ENCODE measurements around the gene LHX3. TPM values are rescaled to one million over a fixed set of nuclear protein-coding genes. Genes with fewer than 3 reads are reported as not detected.

Gene LHX3
- total RNA-seq, 1 donor from 2014 or later, result not detected

- DNase-seq (ENCODE audit: low spot score in 2 of 2) (no peak), FAIRE-seq (no peak)
Measured at GRCh38 chr9:136197930-136198604, 6.9 kb downstream of the LHX3 start.

- DNase-seq (ENCODE audit: low spot score in 2 of 2) (no peak), FAIRE-seq (no peak)
Measured at GRCh38 chr9:136197084-136197875, 7.6 kb downstream of the LHX3 start.

DNA sequence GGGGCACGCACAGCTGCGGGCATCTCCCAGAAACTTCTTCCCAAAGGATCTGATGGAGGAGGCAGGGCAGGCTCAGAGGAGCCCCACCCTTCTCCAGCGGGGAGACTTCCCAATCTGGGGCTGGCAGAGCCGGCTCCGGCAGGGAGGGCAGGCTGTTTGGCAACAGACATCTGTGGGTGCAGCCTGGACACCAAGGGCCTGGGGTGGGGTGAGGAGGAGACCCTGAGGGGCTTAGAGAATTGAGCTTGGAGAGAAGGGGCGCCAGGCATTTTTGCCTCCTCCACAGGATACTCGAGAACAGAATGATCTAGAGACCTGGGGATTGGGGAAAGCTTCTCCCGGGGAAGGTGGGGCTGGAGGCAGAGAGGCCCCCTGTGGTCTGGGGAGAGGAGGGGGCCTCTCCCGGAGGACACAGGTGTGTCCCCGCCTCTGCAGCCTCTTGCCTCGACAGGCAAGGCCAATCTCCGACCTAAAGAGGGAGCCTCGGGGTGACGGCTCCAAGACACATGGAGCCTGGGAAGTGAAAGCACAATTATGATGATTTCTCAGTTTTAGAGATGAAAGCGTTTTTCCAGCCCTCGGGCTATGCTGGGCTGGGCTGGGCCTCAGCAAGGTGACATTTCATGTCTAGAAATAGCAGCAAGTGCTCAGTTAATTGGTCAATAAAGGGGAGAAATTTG lies 8.4 kb downstream of the LHX3 start:
- DNase-seq (ENCODE audit: low spot score in 2 of 2) (no peak), FAIRE-seq (no peak)

- no peak for FAIRE-seq
- DNase-seq (ENCODE audit: low spot score in 2 of 2), result no peak
Measured at GRCh38 chr9:136194540-136194939, 10.4 kb downstream of the LHX3 start.

GRCh38 chr9:136193891-136194279 lies 11.0 kb downstream of the LHX3 start:
- no peak for DNase-seq (ENCODE audit: low spot score in 2 of 2)
- FAIRE-seq, result no peak

- no peak for FAIRE-seq
- no peak for DNase-seq (ENCODE audit: low spot score in 2 of 2)
Measured at GRCh38 chr9:136193127-136193890, 11.6 kb downstream of the LHX3 start.

DNA sequence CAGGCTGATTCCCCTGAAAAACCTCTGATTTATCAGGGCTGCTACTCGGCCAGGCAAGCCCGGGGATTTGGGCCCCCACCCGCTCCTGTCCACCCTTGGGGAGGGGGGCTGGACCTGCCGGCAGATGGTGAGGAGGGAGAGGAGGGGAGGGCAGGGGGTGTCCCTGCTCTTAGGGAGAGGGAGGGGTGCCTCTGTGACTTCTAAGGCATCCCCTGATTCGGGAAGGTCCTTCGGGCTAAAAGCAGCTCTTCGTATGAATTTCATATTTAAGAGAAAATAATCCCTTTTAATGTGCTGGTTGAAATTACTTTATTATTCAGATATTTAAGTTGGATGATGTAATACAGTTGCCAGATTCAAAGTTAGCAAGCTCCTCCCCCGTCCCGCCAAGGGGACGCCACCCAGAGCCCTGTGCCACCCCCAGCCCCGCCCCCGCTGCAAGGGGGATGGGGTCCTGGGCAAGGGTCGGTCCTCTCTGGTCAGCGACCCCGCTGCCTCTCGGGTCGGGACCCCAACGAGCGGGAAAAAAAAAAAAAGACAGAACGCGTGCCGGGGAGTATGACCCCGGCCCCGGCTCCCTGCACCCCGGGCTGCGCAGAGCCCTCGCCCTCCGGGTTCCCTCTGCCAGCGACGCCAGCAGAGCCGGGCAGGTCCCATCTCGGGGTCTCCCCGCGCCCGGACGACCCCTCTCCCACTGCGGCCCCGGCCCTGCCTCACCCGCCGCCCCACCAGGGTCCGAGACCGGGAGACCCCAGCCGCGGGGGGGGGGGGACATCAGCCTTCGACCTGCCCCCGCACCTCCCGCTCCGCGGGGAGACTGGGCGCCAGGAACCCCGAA lies 12.4 kb downstream of the LHX3 start:
- DNase-seq (ENCODE audit: low spot score in 2 of 2) (no peak), FAIRE-seq (no peak)

DNA sequence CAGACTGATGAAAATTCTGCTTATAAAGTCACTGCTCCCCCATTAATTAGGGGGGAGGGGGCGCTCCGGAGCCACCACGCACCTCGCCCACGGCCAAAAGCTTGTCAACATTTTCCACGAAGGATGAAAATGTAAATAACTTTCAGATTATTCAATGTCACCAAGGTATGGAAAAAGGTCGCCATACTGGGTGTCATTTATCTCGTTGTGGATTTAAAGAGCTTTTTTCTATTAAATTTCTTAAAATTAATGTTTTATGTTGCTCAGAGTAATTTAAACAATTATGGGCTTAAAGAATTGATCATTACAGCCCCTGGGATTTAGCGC lies 13.0 kb downstream of the LHX3 start:
- DNase-seq (ENCODE audit: low spot score in 2 of 2), result no peak
- no peak for FAIRE-seq

DNA sequence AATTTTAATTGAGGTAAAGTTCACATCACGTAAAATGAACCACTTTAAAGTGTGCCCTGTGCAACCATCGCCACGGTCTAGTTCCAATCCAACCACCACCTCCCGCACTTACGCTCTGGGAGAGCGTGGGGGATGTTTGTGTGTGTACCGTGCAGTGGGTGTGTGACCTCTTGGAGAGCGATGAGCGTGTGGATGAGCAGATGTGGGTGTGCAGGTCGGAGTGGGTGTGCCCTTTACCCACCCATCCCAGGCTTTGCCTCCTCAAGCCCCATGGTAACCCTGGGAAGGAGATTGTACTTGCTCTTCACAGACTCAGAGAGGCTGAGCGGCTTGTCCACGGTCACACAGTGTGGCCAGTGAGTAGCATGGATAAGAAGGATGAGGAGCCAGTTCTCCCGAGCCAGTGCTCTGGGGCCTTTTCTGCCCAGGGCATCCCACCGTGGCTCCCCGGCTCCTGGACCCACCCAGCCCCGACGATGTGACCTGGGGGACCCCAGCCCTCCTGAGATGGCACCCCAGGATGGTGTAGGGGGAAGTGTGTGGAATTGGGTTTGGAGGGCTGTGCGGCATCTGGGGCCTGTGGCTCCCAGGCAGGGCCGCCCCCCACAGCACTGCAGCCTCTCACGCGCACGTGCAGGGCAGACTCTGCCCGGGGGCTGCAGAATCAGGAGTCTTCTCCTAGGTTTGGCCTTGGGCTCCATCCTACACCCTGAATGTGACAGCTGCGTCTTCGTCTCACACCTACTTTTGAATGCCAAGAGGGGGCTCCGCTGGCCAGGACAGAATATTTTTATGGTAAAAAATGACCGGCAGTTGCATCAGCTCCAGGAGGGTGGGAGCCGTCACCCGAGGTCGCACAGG lies 13.6 kb downstream of the LHX3 start:
- FAIRE-seq, result no peak
- no peak for DNase-seq (ENCODE audit: low spot score in 2 of 2)

DNA sequence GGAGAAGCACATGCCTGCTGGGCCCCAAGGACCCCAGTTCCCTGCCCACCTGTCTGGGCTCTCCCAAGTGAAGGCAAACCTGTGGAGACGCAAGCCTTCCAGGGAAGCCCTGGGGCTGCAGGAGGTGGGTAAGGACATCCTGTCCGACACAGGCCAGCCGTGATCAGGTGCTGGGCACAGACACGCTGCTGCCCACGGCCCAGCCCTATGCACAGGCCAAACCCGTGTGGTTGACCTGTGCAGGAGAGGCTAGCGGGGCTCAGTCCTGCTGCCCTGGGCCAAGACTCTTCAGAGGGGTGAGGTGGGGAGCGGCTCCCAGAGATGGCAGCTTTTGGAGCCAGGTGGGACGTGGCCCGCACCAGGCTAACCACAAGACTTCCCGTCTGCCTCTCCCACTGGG lies 14.3 kb downstream of the LHX3 start:
- FAIRE-seq (no peak), DNase-seq (ENCODE audit: low spot score in 2 of 2) (no peak)

GRCh38 chr9:136190237-136190601 lies 14.7 kb downstream of the LHX3 start:
- FAIRE-seq (no peak), DNase-seq (ENCODE audit: low spot score in 2 of 2) (no peak)

DNA sequence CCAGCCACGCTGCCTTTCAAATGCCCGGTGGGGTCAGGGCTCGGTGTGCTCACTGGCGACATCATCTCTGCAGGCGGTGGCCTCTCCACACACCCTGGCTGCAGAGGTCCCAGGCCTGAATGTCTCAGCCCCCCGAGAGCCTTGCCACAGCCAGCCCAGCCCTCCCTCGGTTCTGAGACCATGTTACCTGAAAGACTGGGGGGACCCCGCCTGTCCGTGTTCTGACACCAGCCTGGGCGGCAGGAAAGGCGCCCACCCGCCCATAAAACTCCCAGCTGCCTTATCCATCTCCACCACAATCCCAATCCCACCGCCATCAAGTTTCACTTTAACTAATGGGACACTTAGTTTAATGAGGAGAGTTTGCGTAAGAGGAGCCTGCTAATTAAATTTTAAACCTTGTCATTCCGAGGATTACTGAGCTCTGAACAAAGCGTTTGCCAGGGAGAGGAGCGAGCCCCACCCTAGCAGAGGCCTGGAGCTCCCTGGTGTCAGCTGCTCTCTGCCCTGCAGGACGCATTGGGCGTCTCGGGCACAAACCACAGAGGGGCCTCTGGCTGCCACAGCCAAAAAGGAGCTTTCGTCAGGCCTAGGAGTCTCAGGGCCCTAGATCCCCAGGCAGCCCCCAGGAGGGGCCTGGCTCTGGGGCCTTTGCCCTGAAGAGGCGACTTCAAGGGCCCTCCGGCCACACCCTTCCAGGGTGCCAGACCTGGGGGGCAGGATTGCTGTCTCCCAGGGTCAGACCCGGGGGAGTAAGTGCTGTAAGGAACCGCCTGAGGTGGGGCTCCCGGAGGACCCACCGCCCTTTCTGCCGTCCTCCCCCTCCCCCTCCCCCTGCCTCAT lies 15.3 kb downstream of the LHX3 start:
- DNase-seq (ENCODE audit: low spot score in 2 of 2), result no peak
- FAIRE-seq, result no peak

DNA sequence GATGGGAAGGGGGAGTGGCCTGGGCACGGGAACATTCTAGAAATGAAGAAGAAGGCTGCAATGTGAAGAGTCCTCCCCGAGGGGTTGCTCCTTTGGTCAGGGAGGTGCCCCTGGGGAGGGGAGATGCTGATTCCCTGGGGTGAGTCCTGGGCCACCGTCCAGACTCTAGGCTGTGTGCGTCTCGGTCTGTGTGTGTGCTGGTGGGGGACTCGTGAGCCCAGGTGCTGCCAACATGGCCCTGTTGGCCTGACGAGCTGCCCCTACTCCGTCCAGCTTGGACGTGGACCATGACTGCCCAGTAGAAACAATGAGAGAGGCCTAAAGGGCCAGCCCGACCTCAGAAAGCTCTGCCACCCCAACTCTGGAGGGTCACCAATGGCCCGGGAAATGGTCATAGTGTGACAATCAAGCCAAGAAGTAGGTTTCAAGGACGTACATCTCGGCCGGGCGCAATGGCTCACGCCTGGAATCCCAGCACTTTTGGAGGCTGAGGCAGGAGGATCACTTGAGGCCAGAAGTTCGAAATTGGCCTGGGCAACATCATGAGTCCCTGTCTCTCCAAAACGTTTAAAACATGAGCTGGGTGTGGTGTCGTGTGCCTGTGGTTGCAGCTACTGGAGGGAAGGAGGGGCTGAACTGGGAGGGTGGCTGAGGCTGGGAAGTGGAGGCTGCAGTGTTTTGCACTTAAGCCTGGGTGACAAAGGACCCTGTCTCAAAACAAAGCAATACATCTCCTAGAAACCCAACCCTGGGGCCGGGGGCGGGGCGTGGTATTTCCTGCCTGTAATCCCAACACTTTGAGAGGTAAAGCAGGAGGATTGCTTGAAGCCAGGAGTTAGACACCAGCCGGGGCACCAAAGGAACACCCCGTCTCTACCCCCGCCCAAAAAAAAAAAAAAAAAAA lies 17.0 kb downstream of the LHX3 start:
- DNase-seq (ENCODE audit: low spot score in 2 of 2) (no peak), FAIRE-seq (no peak)

DNA sequence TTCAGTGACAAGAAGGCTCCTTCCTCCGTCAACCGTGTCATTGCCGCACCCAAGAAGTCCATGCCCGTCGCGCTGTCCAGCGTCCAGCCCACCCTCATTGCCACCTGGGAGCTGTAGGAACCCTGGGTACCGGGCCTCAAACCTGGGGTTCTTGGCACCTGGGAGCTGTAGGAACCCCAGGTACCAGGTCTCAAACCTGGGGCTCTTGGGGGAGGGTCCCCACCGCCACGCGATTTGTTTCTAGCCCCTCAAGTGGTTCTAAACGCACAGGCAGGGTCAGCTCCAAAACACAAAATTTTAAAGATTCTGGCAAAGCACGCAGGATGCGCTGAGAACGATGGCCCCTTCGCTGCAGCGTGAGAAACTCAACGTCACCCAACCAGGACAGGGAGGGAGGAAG lies 17.7 kb downstream of the LHX3 start:
- FAIRE-seq, result no peak

GRCh38 chr9:136186386-136186785 lies 18.5 kb downstream of the LHX3 start:
- DNase-seq (ENCODE audit: low spot score in 2 of 2), result no peak

More for the DNA sequence above, 17.7 kb downstream of the LHX3 start:
- no peak for DNase-seq (ENCODE audit: low spot score in 2 of 2)

DNA sequence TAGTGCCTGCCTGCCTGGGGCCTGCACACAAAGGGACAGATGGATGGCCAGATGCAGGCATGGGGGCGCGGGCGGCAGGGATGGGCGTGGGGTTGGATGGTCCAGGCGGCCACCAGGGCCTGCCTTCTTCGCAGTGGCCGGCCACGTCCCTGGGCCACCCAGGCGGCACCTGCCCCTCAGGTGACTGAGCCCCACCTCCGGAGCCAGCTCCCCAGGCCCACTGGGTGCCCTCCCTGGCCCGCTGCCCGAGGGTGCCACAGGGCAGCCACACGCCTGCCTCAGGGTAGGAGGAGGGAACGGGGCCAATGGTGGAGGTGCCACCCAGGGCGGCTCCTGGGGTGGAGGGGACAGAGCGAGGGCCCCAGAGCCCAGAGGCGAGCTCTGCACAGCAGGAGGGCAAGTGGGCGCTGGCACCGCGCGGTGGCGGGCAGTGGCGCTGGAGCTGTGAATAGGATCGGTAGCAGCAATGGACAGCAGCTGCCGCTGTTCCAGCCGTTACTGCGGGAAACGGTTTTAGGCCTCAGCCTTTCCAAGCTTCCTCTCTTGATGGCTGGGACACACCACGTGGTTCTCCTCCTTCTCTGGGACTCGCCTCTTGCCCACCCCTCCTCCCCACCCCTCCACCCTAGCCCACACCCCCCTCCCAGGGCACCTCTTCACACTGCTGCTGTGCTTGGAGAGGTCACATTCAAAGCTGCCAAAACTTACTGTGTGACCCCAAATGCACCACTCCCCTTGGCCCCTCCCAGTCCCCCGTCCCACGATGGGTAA lies 19.1 kb downstream of the LHX3 start:
- no peak for DNase-seq (ENCODE audit: low spot score in 2 of 2)
- FAIRE-seq, result no peak

More at GRCh38 chr9:136186386-136186785, 18.5 kb downstream of the LHX3 start:
- FAIRE-seq, result no peak
